Natural killer cell (primary cell): ENCODE results near the gene HINT2. TPM values are rescaled to one million over a fixed set of nuclear protein-coding genes. Genes with fewer than 3 reads are reported as not detected.

Source experiments
- ATAC-seq, 3 donors: fragments of 150-1000 bp in 2 of 3; fragments of 200-7000 bp in 1 of 3; cut with Tn5 transposase; 1 replicate in 1 of 3; 2 replicates in 2 of 3; pipeline ENCODE4 v1.10.0; 2021; ENCODE audit warnings: mild to moderate bottlenecking in 2 of 3, moderate library complexity in 2 of 3
- DNase-seq, 2 donors: peaks; one replicate each; pipeline versions ENCODE4 v3.0.0 to v3.0.0-alpha.2; 2013 to 2021; ENCODE audit warnings: mixed read lengths in 1 of 2
- H3K27ac ChIP-seq: one replicate; pipeline ENCODE4 v1.5.1; 2013; ENCODE audit warnings: mild to moderate bottlenecking, low read length
- H3K27me3 ChIP-seq: one replicate; pipeline ENCODE4 v1.6.1; 2013; ENCODE audit warnings: low read length; ENCODE audit not compliant: control insufficient read depth, insufficient read depth
- H3K36me3 ChIP-seq: one replicate; pipeline ENCODE4 v1.6.1; 2013; ENCODE audit warnings: low read length; ENCODE audit not compliant: control insufficient read depth, insufficient read depth
- H3K4me1 ChIP-seq: one replicate; pipeline ENCODE4 v1.6.1; 2013; ENCODE audit warnings: low read length; ENCODE audit not compliant: control insufficient read depth, insufficient read depth
- H3K4me3 ChIP-seq: one replicate; pipeline ENCODE4 v1.5.1; 2013; ENCODE audit warnings: low read length
- H3K9me3 ChIP-seq: one replicate; pipeline ENCODE4 v1.6.1; 2013; ENCODE audit warnings: low read length; ENCODE audit not compliant: control insufficient read depth, insufficient read depth
- H3K27ac Mint-ChIP-seq, 2 donors: one replicate each; pipeline ENCODE4 v1.8.0; 2022; ENCODE audit warnings: mild to moderate bottlenecking in 2 of 2, mixed read lengths in 2 of 2, moderate library complexity in 1 of 2
- H3K27me3 Mint-ChIP-seq, 2 donors: one replicate each; pipeline ENCODE4 v1.8.0; 2022; ENCODE audit warnings: low read depth in 2 of 2, mixed read lengths in 2 of 2
- H3K36me3 Mint-ChIP-seq: one replicate; pipeline ENCODE4 v1.8.0; 2022; ENCODE audit warnings: mixed read lengths
- H3K4me1 Mint-ChIP-seq, 2 donors: one replicate each; pipeline ENCODE4 v1.8.0; 2022; ENCODE audit warnings: mixed read lengths in 2 of 2
- H3K4me3 Mint-ChIP-seq: one replicate; pipeline ENCODE4 v1.8.0; 2022; ENCODE audit warnings: mild to moderate bottlenecking, moderate library complexity, mixed read lengths
- H3K9me3 Mint-ChIP-seq, 2 donors: one replicate each; pipeline ENCODE4 v1.8.0; 2022; ENCODE audit warnings: mixed read lengths in 2 of 2
- WGBS: methylation state at CpG from one replicate; pipeline ENCODE4 v1.1.7; 2013; ENCODE audit warnings: missing lambda C conversion rate; ENCODE audit not compliant: insufficient coverage; 5-methylcytosine and 5-hydroxymethylcytosine counted together
- intact Hi-C: fragments of 100-400 bp; cut with micrococcal nuclease; formaldehyde crosslinking; loops from one replicate; pipeline ENCODE4 v1.14.2; 2022
- total RNA-seq, 4 donors: library from RNA; stranded (reverse); fragments of 120-200 nt in 1 of 4; gene quantifications; one replicate each; pipeline versions ENCODE4 v1.2.3 to v1.2.4, GENCODE V29; 2013 to 2022
- TF ChIP-seq, protein P1 (sequence below): fragments of 200-600 bp; IDR thresholded peaks from one replicate; pipeline ENCODE4 v1.8.0; 2022; ENCODE audit warnings: antibody characterized with exemption

HINT2 gene
- total RNA-seq, 3 donors from 2014 or later (not counting 1 experiment from before 2014, with no cell fraction given), result 25.8 to 27.5 (median 25.9) TPM

DNA sequence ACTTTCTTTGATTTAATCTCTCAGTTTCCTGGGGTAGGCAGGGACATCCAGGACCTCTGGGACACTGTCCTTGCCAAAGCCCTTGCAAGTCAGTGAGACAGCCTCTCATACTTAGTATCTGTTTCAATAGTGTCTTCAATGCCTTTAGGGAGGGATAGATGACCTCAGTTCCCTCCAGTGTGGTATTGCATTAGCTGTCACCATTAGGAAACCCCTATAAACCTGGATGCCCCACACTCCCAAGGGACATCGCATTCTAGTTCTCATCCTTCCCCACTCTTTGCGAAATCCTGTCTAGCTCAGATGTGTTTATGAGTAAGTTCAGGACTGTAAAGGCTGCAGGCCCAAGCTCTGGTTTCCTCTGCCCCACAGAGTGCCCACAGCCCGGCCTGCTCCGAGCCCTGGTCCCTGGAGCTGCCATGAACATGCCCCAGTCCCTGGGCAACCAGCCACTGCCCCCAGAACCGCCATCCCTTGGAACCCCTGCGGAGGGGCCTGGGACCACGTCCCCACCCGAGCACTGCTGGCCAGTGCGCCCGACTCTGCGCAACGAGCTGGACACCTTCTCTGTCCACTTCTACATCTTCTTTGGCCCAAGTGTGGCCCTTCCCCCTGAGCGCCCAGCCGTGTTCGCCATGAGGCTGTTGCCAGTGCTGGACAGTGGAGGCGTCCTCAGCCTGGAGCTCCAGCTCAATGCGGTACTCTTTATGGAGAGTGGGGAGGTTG, 27.3 kb upstream of the HINT2 start:
- Mint-ChIP-seq H3K4me3 (no peak overlapping the region), H3K9me3 (no peaks in the 10 kb centered on the region), H3K36me3 (no peaks in the 10 kb centered on the region), H3K4me1 (peaks cover 6 to 16% of the 10 kb centered on the region in 2 donors), H3K27ac (no peak overlapping the region), H3K27me3 (no peaks in the 10 kb centered on the region)
- Histone ChIP-seq H3K4me1 (peaks cover 32% of the 10 kb centered on the region), H3K27me3 (no peaks in the 10 kb centered on the region), H3K27ac (no peak overlapping the region), H3K9me3 (no peaks in the 10 kb centered on the region), H3K36me3 (peaks cover 2% of the 10 kb centered on the region), H3K4me3 (no peak overlapping the region)
- no peak for DNase-seq
- WGBS, result 96% methylated on average over 15 of the region's 17 CpGs
- TF ChIP-seq, protein P1, sequence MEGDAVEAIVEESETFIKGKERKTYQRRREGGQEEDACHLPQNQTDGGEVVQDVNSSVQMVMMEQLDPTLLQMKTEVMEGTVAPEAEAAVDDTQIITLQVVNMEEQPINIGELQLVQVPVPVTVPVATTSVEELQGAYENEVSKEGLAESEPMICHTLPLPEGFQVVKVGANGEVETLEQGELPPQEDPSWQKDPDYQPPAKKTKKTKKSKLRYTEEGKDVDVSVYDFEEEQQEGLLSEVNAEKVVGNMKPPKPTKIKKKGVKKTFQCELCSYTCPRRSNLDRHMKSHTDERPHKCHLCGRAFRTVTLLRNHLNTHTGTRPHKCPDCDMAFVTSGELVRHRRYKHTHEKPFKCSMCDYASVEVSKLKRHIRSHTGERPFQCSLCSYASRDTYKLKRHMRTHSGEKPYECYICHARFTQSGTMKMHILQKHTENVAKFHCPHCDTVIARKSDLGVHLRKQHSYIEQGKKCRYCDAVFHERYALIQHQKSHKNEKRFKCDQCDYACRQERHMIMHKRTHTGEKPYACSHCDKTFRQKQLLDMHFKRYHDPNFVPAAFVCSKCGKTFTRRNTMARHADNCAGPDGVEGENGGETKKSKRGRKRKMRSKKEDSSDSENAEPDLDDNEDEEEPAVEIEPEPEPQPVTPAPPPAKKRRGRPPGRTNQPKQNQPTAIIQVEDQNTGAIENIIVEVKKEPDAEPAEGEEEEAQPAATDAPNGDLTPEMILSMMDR, result no peak
- intact Hi-C loops, result no loop called here
- no peak for ATAC-seq

DNA sequence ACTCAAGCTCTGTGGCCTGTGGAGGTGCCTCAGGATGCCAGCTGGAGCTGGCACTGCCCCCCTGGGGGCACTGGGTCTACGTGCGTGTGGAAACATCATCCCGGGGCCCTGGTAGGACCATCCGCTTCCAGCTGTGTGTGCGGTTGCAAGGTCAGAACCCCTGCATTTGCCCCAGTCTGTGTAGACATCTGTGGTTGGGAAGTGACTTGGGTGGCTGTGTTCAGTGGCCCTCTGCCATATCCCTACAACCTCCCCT, 26.7 kb upstream of the HINT2 start:
- intact Hi-C loops, result no loop called here
- H3K4me1 Mint-ChIP-seq, result peaks cover 6 to 16% of the 10 kb centered on the region in 2 donors
- WGBS, result 85% methylated on average over 5 of the region's 5 CpGs
- TF ChIP-seq, protein P1, result no peak
- H3K9me3 ChIP-seq, result no peaks in the 10 kb centered on the region
- no peak overlapping the region for H3K4me3 ChIP-seq
- DNase-seq (no peak), ATAC-seq (no peak)
- H3K36me3 ChIP-seq, result no peaks in the 10 kb centered on the region
- H3K36me3 Mint-ChIP-seq, result no peaks in the 10 kb centered on the region
- peaks cover 27% of the 10 kb centered on the region for H3K4me1 ChIP-seq
- H3K27me3 Mint-ChIP-seq, result no peaks in the 10 kb centered on the region
- H3K9me3 Mint-ChIP-seq, result no peaks in the 10 kb centered on the region
- H3K27me3 ChIP-seq, result no peaks in the 10 kb centered on the region
- H3K27ac ChIP-seq, result no peak overlapping the region
- H3K27ac Mint-ChIP-seq, result no peak overlapping the region
- no peak overlapping the region for H3K4me3 Mint-ChIP-seq

DNA sequence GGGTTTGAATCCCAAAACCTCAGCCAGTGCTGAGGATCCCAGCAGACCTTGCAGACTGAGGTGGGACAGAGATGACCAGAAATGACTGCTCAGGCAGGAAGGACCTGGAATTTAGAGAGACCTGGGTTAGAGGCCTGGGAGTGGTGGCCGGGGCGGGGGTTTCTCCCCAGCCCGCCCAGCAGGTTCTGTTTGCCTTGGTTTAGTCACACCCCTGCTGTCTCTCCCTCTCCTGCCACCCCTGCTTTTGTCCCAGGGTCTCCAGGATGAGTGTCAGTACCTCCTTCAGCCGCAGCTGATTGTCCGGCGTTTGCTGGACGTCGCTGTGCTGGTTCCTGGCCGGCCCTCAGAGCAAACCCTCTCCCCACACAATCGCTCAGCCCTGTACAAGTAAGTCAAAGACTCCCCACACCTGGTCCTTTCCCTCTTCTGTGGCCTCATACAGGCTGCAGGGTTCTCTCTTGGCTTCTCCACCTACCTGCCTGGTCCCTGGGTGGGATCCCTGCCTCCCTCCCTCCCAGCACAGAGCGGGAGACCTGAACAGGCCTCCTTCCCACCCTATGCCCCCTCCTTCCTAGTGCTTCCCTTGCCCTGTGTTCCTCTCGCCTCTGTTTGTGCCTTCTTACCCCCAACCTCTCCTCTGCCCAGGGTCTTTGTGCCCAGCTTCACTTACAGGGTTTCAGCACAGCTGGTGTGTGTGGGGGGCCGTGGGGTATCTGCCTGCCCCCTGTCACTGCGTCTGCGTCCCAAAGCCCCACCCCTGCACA, 26.2 kb upstream of the HINT2 start:
- no peaks in the 10 kb centered on the region for H3K9me3 ChIP-seq
- intact Hi-C loops, result no loop called here
- no peak overlapping the region for H3K27ac ChIP-seq
- no peaks in the 10 kb centered on the region for H3K9me3 Mint-ChIP-seq
- peaks cover 6 to 16% of the 10 kb centered on the region in 2 donors for H3K4me1 Mint-ChIP-seq
- peaks cover 23% of the 10 kb centered on the region for H3K4me1 ChIP-seq
- no peaks in the 10 kb centered on the region for H3K36me3 ChIP-seq
- ATAC-seq (no peak), DNase-seq (no peak)
- H3K27ac Mint-ChIP-seq, result no peak overlapping the region
- no peaks in the 10 kb centered on the region for H3K27me3 Mint-ChIP-seq
- no peak overlapping the region for H3K4me3 Mint-ChIP-seq
- H3K27me3 ChIP-seq, result no peaks in the 10 kb centered on the region
- WGBS, result 94% methylated on average over 15 of the region's 15 CpGs
- TF ChIP-seq, protein P1, result no peak
- H3K4me3 ChIP-seq, result no peak overlapping the region
- H3K36me3 Mint-ChIP-seq, result no peaks in the 10 kb centered on the region
